HEK293 (cell line): Measurements from ENCODE around the gene IL36B.

ENCODE experiments used
- CTCF ChIA-PET: fragments of 350-600 bp; formaldehyde crosslinking; extraction: SDS; loops from one replicate; lab custom pipeline; 2021; ENCODE audit warnings: antibody characterized with exemption; lab: Yijun Ruan, JAX
- POLR2A ChIA-PET: fragments of 300-600 bp; formaldehyde crosslinking; extraction: SDS; loops from one replicate; lab custom pipeline; 2020; ENCODE audit warnings: antibody characterized with exemption, inconsistent platforms; lab: Yijun Ruan, JAX
- H3K27ac ChIP-seq: fragments of 200-500 bp; sonication (Bioruptor generic); 2 replicates; pipeline ENCODE4 v1.5.1; 2014; ENCODE audit warnings: low read depth, low read length, control low read depth, inconsistent platforms; ENCODE audit errors: extremely low read depth
- H3K36me3 ChIP-seq, 2 experiments: fragments of 200-500 bp in 1 of 2; sonication (Bioruptor generic) in 1 of 2; 1 replicate in 1 of 2; 2 replicates in 1 of 2; pipeline ENCODE4 v1.5.1; 2014 to 2017; ENCODE audit warnings: inconsistent platforms in 2 of 2, low read length in 2 of 2; ENCODE audit not compliant: control insufficient read depth in 2 of 2, insufficient read depth in 1 of 2
- H3K4me1 ChIP-seq: fragments of 200-500 bp; sonication (Bioruptor generic); 2 replicates; pipeline ENCODE4 v1.5.1; 2014; ENCODE audit warnings: mild to moderate bottlenecking, low read length, inconsistent platforms; ENCODE audit not compliant: control insufficient read depth, insufficient read depth
- H3K4me3 ChIP-seq: 2 replicates; pipeline ENCODE4 v1.5.1; 2011; ENCODE audit warnings: low read depth, mild to moderate bottlenecking, control low read depth, low read length, moderate library complexity
- H3K9me3 ChIP-seq: fragments of 200-500 bp; sonication (Bioruptor generic); 2 replicates; pipeline ENCODE4 v1.5.1; 2014; ENCODE audit warnings: low read depth, low read length, inconsistent platforms; ENCODE audit not compliant: control insufficient read depth, insufficient read depth
- ZBTB17 ChIP-seq: fragments of 450-650 bp; formaldehyde crosslinking; IDR thresholded peaks from 2 replicates; pipeline ENCODE4 v1.5.1; 2016; ENCODE audit warnings: missing biosample characterization, missing genetic modification characterization
- ZEB2 ChIP-seq: fragments of 450-650 bp; formaldehyde crosslinking; IDR thresholded peaks from 2 replicates; pipeline ENCODE4 v1.5.1; 2016; ENCODE audit warnings: missing biosample characterization, missing genetic modification characterization
- ZNF114 ChIP-seq: fragments of 450-650 bp; formaldehyde crosslinking; IDR thresholded peaks from 2 replicates; pipeline ENCODE4 v1.5.0; 2017; ENCODE audit warnings: missing biosample characterization, missing genetic modification characterization
- ZNF132 ChIP-seq: fragments of 450-650 bp; formaldehyde crosslinking; IDR thresholded peaks from 2 replicates; pipeline ENCODE4 v1.5.1; 2017; ENCODE audit warnings: missing biosample characterization, missing genetic modification characterization, borderline replicate concordance
- ZNF184 ChIP-seq: fragments of 450-650 bp; IDR thresholded peaks from 2 replicates; pipeline ENCODE4 v1.5.1; 2018; ENCODE audit warnings: missing biosample characterization, mild to moderate bottlenecking, missing genetic modification characterization
- ZNF280C ChIP-seq: fragments of 450-650 bp; formaldehyde crosslinking; IDR thresholded peaks from 2 replicates; pipeline ENCODE4 v1.5.1; 2016; ENCODE audit warnings: missing biosample characterization, missing genetic modification characterization
- ZNF280D ChIP-seq: fragments of 450-650 bp; formaldehyde crosslinking; IDR thresholded peaks from 2 replicates; pipeline ENCODE4 v1.5.1; 2016; ENCODE audit warnings: missing biosample characterization, missing genetic modification characterization
- ZNF341 ChIP-seq: fragments of 450-650 bp; formaldehyde crosslinking; IDR thresholded peaks from 2 replicates; pipeline ENCODE4; 2016; ENCODE audit warnings: low read depth, missing biosample characterization, missing genetic modification characterization
- ZNF350 ChIP-seq: fragments of 450-650 bp; formaldehyde crosslinking; IDR thresholded peaks from 2 replicates; pipeline ENCODE4 v1.5.0; 2017; ENCODE audit warnings: missing biosample characterization, mild to moderate bottlenecking, missing genetic modification characterization
- ZNF501 ChIP-seq: fragments of 450-650 bp; formaldehyde crosslinking; IDR thresholded peaks from 2 replicates; pipeline ENCODE4 v1.5.1; 2016; ENCODE audit warnings: missing biosample characterization, missing genetic modification characterization
- ZNF624 ChIP-seq: fragments of 450-650 bp; formaldehyde crosslinking; IDR thresholded peaks from 2 replicates; pipeline ENCODE4 v1.5.1; 2017; ENCODE audit warnings: missing biosample characterization, missing genetic modification characterization
- ZNF645 ChIP-seq: fragments of 450-650 bp; formaldehyde crosslinking; IDR thresholded peaks from 2 replicates; pipeline ENCODE4; 2016; ENCODE audit warnings: missing biosample characterization, missing genetic modification characterization
- ZNF792 ChIP-seq: fragments of 450-650 bp; formaldehyde crosslinking; IDR thresholded peaks from 2 replicates; pipeline ENCODE4 v1.5.1; 2016; ENCODE audit warnings: missing biosample characterization, missing genetic modification characterization
- TF ChIP-seq, protein P1 (sequence below): fragments of 450-650 bp; formaldehyde crosslinking; IDR thresholded peaks from 2 replicates; pipeline ENCODE4 v1.5.1; 2016; ENCODE audit warnings: missing biosample characterization, missing genetic modification characterization
- TF ChIP-seq, protein P2 (sequence below): fragments of 450-650 bp; formaldehyde crosslinking; IDR thresholded peaks from 2 replicates; pipeline ENCODE4 v1.5.1; 2017; ENCODE audit warnings: missing biosample characterization, missing genetic modification characterization

Gene IL36B

GRCh38 chr2:113010088-113010487, 42.6 kb downstream of the IL36B start:
- ChIA-PET POLR2A (no interaction called here), CTCF (no interaction called here)
- H3K36me3 ChIP-seq = no peaks in the 10 kb centered on the region
- no peak overlapping the region for H3K4me3 ChIP-seq
- no peaks in the 10 kb centered on the region for H3K9me3 ChIP-seq
- H3K4me1 ChIP-seq = no peaks in the 10 kb centered on the region
- no peak for TF ChIP-seq ZNF132 (tag by site-specific recombination)
- no peak for TF ChIP-seq ZNF341
- TF ChIP-seq ZNF280C (tag by site-specific recombination) = no peak
- TF ChIP-seq ZNF350 (tag by site-specific recombination) = no peak
- TF ChIP-seq ZNF184 = no peak
- no peak for TF ChIP-seq ZNF114 (tag by site-specific recombination)
- TF ChIP-seq ZNF280D (tag by site-specific recombination) = no peak
- TF ChIP-seq ZBTB17 (tag by site-specific recombination) = no peak
- no peak for TF ChIP-seq ZNF792 (tag by site-specific recombination)
- TF ChIP-seq, protein P1, sequence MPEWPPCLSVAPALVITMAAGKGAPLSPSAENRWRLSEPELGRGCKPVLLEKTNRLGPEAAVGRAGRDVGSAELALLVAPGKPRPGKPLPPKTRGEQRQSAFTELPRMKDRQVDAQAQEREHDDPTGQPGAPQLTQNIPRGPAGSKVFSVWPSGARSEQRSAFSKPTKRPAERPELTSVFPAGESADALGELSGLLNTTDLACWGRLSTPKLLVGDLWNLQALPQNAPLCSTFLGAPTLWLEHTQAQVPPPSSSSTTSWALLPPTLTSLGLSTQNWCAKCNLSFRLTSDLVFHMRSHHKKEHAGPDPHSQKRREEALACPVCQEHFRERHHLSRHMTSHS (tag by site-specific recombination) = no peak
- TF ChIP-seq ZEB2 (tag by site-specific recombination) = no peak
- TF ChIP-seq, protein P2, sequence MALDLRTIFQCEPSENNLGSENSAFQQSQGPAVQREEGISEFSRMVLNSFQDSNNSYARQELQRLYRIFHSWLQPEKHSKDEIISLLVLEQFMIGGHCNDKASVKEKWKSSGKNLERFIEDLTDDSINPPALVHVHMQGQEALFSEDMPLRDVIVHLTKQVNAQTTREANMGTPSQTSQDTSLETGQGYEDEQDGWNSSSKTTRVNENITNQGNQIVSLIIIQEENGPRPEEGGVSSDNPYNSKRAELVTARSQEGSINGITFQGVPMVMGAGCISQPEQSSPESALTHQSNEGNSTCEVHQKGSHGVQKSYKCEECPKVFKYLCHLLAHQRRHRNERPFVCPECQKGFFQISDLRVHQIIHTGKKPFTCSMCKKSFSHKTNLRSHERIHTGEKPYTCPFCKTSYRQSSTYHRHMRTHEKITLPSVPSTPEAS = no peak
- no peak for TF ChIP-seq ZNF645 (tag by site-specific recombination)
- TF ChIP-seq ZNF624 (tag by site-specific recombination) = no peak
- TF ChIP-seq ZNF501 (tag by site-specific recombination) = no peak
- H3K27ac ChIP-seq = no peak overlapping the region

- H3K9me3 ChIP-seq = no peaks in the 10 kb centered on the region
- no peak overlapping the region for H3K27ac ChIP-seq
- H3K4me1 ChIP-seq = no peaks in the 10 kb centered on the region
- POLR2A ChIA-PET = no interaction called here
- TF ChIP-seq ZNF501 (tag by site-specific recombination) = no peak
- TF ChIP-seq, all 188 proteins: peak for 0
- no peak overlapping the region for H3K4me3 ChIP-seq
- CTCF ChIA-PET = no interaction called here
- no peaks in the 10 kb centered on the region for H3K36me3 ChIP-seq
These were observed 43.0 kb downstream of the IL36B start for GRCh38 chr2:113009622-113010021.
